ENCODE measurements around the gene RAB14.
A peak's percentile ranks its signal among the peaks of the same experiment; 100 is the strongest.

RAB14 gene

DNA sequence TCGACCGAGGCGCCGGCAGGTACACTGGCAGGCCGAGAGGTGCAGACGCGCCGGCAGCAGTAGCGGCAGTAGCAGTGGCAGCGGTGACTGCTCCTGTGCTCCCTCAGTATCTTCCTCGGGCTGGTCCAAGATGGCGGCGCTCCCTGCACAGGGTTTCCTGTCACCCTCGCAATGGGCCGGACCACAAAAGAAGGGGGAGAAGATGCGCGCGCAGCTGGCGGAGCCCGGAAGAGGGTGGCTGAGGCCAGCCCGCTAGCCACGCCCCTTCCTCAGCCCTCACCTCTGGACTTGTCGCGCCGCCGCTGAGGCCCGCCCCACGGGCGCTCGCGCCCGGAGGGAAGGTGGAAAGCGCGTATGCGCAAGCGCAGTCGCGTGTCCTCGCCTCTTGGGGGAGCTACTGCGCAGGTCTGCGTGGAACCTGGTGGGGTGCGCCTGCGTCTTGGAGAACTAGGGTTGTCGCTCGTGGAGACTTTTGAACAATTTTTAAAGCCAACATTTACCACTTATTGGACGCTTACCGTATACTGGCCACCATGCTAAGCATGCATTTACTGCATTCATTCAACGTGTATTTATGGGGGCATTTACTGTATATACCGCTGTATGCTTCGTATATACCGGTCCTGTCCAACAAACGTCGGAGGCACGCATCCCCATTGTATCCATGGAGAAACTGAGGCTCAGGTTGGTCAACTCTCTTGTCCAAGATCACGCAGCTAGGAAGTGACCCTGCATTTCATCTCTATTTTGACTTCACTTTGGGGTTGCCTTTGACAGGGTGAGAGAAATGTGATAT is at the start of gene RAB14:
Gene RAB14, minus strand, starts transcription at position 132 of the 796 bp plus-strand sequence. CDS start 8,457 bp downstream, outside the sequence.
- intact Hi-C loops (cut with micrococcal nuclease) = no loop called here
- Mint-ChIP-seq H3K4me3 (peak within 1 kb of the TSS; percentile 93), H3K36me3 (ENCODE audit: low read depth) (peaks cover 14% of the 10 kb centered on the region), H3K27ac (peak within 1 kb of the TSS; percentile 90), H3K9me3 (no peaks in the 10 kb centered on the region), H3K4me1 (ENCODE audit: low read depth) (peaks cover 56% of the 10 kb centered on the region), H3K27me3 (no peaks in the 10 kb centered on the region)

DNA sequence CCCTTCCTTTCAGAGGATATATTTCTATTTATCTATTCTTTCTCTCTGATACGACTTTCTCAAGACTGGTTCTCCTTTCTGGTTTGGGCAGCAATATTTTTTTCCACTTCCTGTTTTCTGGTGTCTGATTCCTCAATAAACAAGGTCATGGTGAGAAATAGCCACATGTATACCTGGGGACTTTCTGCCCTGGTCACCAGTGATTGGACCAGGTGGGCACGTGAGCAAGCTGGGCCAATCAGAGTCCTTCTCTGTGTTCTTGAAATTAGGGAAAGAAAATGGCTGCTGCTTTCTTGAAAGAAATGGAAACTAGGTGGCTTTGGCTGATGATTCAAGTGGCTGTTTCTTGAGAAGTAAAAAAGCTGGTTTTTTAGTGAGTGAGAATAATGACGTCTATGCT is 47.9 kb upstream of the RAB14 start:
- peaks cover 66% of the 10 kb centered on the region for H3K4me1 Mint-ChIP-seq (ENCODE audit: low read depth)
- intact Hi-C loops (cut with micrococcal nuclease) = no loop called here
- H3K27ac Mint-ChIP-seq = peak overlapping the region; percentile 88
- peak overlapping the region; percentile 53 for H3K4me3 Mint-ChIP-seq
- no peaks in the 10 kb centered on the region for H3K36me3 Mint-ChIP-seq (ENCODE audit: low read depth)
- H3K27me3 Mint-ChIP-seq = no peaks in the 10 kb centered on the region
- no peaks in the 10 kb centered on the region for H3K9me3 Mint-ChIP-seq

- peaks cover 14% of the 10 kb centered on the region for H3K9me3 Mint-ChIP-seq
- H3K27ac Mint-ChIP-seq = peak overlapping the region; percentile 64
- intact Hi-C loops (cut with micrococcal nuclease) = no loop called here
- H3K4me1 Mint-ChIP-seq (ENCODE audit: low read depth) = peaks cover 42% of the 10 kb centered on the region
- H3K36me3 Mint-ChIP-seq (ENCODE audit: low read depth) = peaks cover 5% of the 10 kb centered on the region
- H3K4me3 Mint-ChIP-seq = no peak overlapping the region
- H3K27me3 Mint-ChIP-seq = no peaks in the 10 kb centered on the region
Observed at GRCh38 chr9:121246821-121247561, 45.3 kb upstream of the RAB14 start.

GRCh38 chr9:121242959-121243346 is 41.3 kb upstream of the RAB14 start:
- Mint-ChIP-seq H3K27ac (no peak overlapping the region), H3K4me1 (ENCODE audit: low read depth) (peaks cover 30% of the 10 kb centered on the region), H3K36me3 (ENCODE audit: low read depth) (peaks cover 5% of the 10 kb centered on the region), H3K27me3 (no peaks in the 10 kb centered on the region), H3K9me3 (peaks cover 14% of the 10 kb centered on the region), H3K4me3 (no peak overlapping the region)
- intact Hi-C loops (cut with micrococcal nuclease) = no loop called here

GRCh38 chr9:121242219-121242958 is 40.7 kb upstream of the RAB14 start:
- intact Hi-C loops (cut with micrococcal nuclease) = no loop called here
- no peak overlapping the region for H3K4me3 Mint-ChIP-seq
- H3K36me3 Mint-ChIP-seq (ENCODE audit: low read depth) = peaks cover 5% of the 10 kb centered on the region
- H3K27ac Mint-ChIP-seq = no peak overlapping the region
- H3K4me1 Mint-ChIP-seq (ENCODE audit: low read depth) = peaks cover 30% of the 10 kb centered on the region
- H3K9me3 Mint-ChIP-seq = peaks cover 14% of the 10 kb centered on the region
- H3K27me3 Mint-ChIP-seq = peaks cover under 1% of the 10 kb centered on the region

- no peak overlapping the region for H3K4me3 Mint-ChIP-seq
- intact Hi-C loops (cut with micrococcal nuclease) = no loop called here
Observed at GRCh38 chr9:121240472-121241135, 38.9 kb upstream of the RAB14 start.

DNA sequence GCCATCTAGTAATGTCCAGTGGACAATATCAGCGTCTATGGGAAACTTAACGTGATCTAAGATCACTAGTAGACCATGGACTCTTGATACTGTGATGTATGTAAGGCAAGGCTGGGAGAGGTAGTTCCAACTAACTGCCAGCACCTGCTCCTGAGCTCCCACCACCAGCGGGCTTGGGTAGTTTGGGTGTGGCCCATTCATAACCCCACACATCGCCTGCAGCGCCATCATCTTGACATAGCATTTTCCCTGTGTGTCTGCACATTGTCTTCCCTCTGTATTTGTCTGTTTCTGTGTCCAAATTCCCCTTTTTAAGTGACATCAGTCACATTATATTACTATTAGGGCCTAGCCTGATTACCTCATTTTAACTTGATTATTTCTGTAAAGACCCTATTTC is 38.2 kb upstream of the RAB14 start:
- H3K27ac Mint-ChIP-seq = no peak overlapping the region
- peaks cover 14% of the 10 kb centered on the region for H3K9me3 Mint-ChIP-seq
- H3K27me3 Mint-ChIP-seq = peaks cover 1% of the 10 kb centered on the region
- H3K4me1 Mint-ChIP-seq (ENCODE audit: low read depth) = peaks cover 21% of the 10 kb centered on the region
- H3K36me3 Mint-ChIP-seq (ENCODE audit: low read depth) = peaks cover 5% of the 10 kb centered on the region
- intact Hi-C loops (cut with micrococcal nuclease) = no loop called here
- H3K4me3 Mint-ChIP-seq = no peak overlapping the region

More at GRCh38 chr9:121240472-121241135, 38.9 kb upstream of the RAB14 start:
- Mint-ChIP-seq H3K36me3 (ENCODE audit: low read depth) (peaks cover 5% of the 10 kb centered on the region), H3K27ac (no peak overlapping the region), H3K4me1 (ENCODE audit: low read depth) (peaks cover 19% of the 10 kb centered on the region), H3K27me3 (peaks cover 1% of the 10 kb centered on the region), H3K9me3 (peaks cover 14% of the 10 kb centered on the region)

DNA sequence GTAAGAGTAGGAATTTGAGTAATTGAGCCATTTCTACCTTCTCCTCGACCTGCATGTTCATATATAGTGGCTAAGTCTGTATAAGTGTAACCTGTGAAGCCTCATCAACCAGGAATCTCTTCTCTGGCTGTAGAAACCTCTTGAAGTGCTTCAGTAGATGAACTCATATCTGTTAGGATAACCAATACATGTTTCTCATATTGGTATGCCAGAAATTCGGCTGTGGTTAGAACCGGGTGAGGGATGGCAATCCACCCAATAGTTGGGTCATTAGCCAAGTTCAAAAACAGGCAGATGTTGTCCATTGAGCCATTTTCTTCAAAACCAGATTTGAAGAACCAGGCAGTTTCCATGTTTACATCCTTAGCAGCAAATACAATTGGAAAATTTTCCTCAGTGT is 37.4 kb upstream of the RAB14 start:
- H3K27ac Mint-ChIP-seq = no peak overlapping the region
- peaks cover 28% of the 10 kb centered on the region for H3K4me1 Mint-ChIP-seq (ENCODE audit: low read depth)
- intact Hi-C loops (cut with micrococcal nuclease) = no loop called here
- H3K4me3 Mint-ChIP-seq = no peak overlapping the region
- H3K9me3 Mint-ChIP-seq = peaks cover 10% of the 10 kb centered on the region
- H3K27me3 Mint-ChIP-seq = peaks cover 1% of the 10 kb centered on the region
- peaks cover 4% of the 10 kb centered on the region for H3K36me3 Mint-ChIP-seq (ENCODE audit: low read depth)

DNA sequence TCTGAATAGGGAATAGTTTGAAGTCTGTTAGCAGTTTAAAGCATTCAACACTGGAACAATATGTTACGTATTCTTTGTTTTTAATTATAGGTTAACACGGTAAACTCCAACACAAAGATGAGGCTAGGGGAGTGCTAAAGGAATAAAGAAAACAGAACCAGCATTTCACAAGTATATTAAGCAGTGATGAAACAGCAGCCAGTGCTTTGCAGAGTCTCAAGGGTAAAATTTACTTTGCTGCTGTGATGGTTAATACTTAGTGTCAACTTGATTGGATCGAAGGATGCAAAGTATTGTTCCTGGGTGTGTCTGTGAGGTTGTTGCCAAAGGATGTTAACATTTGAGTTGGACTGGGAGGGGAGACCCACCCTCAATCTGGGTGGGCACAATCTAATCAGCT is 36.2 kb upstream of the RAB14 start:
- Mint-ChIP-seq H3K36me3 (ENCODE audit: low read depth) (no peaks in the 10 kb centered on the region), H3K27me3 (peaks cover 1% of the 10 kb centered on the region), H3K4me3 (no peak overlapping the region), H3K4me1 (ENCODE audit: low read depth) (peaks cover 31% of the 10 kb centered on the region), H3K9me3 (no peaks in the 10 kb centered on the region), H3K27ac (no peak overlapping the region)
- intact Hi-C loops (cut with micrococcal nuclease) = no loop called here

DNA sequence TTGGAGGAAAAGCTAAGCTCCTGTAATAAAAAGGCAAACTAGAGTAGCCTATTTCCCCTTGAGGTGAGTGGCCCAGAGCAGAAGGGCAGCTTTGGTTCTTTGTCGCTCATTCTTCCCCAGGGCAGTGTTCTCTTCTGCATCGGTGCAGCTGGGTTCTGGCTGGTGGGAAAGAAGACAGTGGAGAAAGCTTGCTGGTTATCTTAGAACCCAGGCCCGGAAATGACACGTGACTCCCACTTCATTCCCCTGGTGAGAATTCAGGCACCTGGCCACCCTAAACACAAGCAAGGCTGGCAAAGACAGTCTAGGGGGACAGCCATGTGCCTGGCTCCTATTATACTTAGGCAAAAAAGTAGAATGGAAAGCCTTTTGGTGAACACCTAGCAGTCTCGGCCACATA is 33.8 kb upstream of the RAB14 start:
- no peak overlapping the region for H3K4me3 Mint-ChIP-seq

DNA sequence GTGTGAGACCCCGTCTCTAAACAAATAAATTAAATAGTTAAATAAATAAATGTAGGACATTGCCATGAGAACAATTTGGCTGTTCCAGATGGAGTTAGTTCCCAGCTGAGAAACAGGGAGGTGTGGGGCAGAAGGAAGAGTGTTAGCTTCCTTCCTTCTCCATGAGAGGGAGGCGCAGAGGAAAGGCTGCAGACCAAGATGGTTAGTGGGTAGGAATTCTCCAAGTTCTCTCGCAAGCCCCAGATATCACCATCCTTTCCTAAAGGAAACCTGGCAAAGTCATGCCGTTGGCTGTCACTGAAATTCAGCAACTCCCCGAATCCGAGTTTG is 33.1 kb upstream of the RAB14 start:
- H3K4me1 Mint-ChIP-seq (ENCODE audit: low read depth) = peaks cover 42% of the 10 kb centered on the region
- H3K27ac Mint-ChIP-seq = no peak overlapping the region
- no peak overlapping the region for H3K4me3 Mint-ChIP-seq
- H3K27me3 Mint-ChIP-seq = peaks cover 1% of the 10 kb centered on the region
- no peaks in the 10 kb centered on the region for H3K36me3 Mint-ChIP-seq (ENCODE audit: low read depth)
- intact Hi-C loops (cut with micrococcal nuclease) = no loop called here
- H3K9me3 Mint-ChIP-seq = no peaks in the 10 kb centered on the region

More for the DNA sequence above, 33.8 kb upstream of the RAB14 start:
- intact Hi-C loops (cut with micrococcal nuclease) = no loop called here
- peaks cover 1% of the 10 kb centered on the region for H3K27me3 Mint-ChIP-seq
- no peaks in the 10 kb centered on the region for H3K36me3 Mint-ChIP-seq (ENCODE audit: low read depth)
- H3K27ac Mint-ChIP-seq = no peak overlapping the region
- H3K9me3 Mint-ChIP-seq = no peaks in the 10 kb centered on the region
- peaks cover 42% of the 10 kb centered on the region for H3K4me1 Mint-ChIP-seq (ENCODE audit: low read depth)

- no peaks in the 10 kb centered on the region for H3K36me3 Mint-ChIP-seq (ENCODE audit: low read depth)
- H3K4me1 Mint-ChIP-seq (ENCODE audit: low read depth) = peaks cover 40% of the 10 kb centered on the region
- H3K9me3 Mint-ChIP-seq = no peaks in the 10 kb centered on the region
- peak overlapping the region; percentile 51 for H3K27ac Mint-ChIP-seq
- intact Hi-C loops (cut with micrococcal nuclease) = no loop called here
- peaks cover 1% of the 10 kb centered on the region for H3K27me3 Mint-ChIP-seq
- H3K4me3 Mint-ChIP-seq = no peak overlapping the region
Observed at GRCh38 chr9:121233906-121234831, 32.5 kb upstream of the RAB14 start.

- Mint-ChIP-seq H3K9me3 (no peaks in the 10 kb centered on the region), H3K27ac (no peak overlapping the region), H3K4me3 (no peak overlapping the region), H3K4me1 (ENCODE audit: low read depth) (peaks cover 36% of the 10 kb centered on the region), H3K36me3 (ENCODE audit: low read depth) (no peaks in the 10 kb centered on the region), H3K27me3 (no peaks in the 10 kb centered on the region)
- intact Hi-C loops (cut with micrococcal nuclease) = no loop called here
Observed at GRCh38 chr9:121232251-121232650, 30.6 kb upstream of the RAB14 start.
